Fibroblast of pulmonary artery (primary cell): Measurements from ENCODE around the gene SYTL5.

Source experiments
- DNase-seq: peaks from one replicate; pipeline ENCODE4 v3.0.0-alpha.2; 2010; ENCODE audit warnings: low read depth
- H3K4me3 ChIP-seq: replicated peaks from 2 replicates; pipeline ENCODE4 v1.5.1; 2011; ENCODE audit warnings: low read depth, mild to moderate bottlenecking, control low read depth, low read length, moderate library complexity
- CTCF ChIP-seq: IDR thresholded peaks from 2 replicates; pipeline ENCODE4 v1.5.1; 2011; ENCODE audit warnings: mild to moderate bottlenecking, control low read depth, low read length, inconsistent platforms; ENCODE audit errors: missing control alignments

The SYTL5 gene

GRCh38 chrX:38006291-38006690 lies at the start of gene SYTL5:
TSS of gene SYTL5 (plus strand) at chrX:38006553. CDS start at chrX:38033890, 27,337 bp downstream.
- TF ChIP-seq CTCF: no peak
- DNase-seq: no peak
- H3K4me3 ChIP-seq: no peak within 1 kb of the TSS

GRCh38 chrX:37958525-37959211 lies 47.7 kb upstream of the SYTL5 start:
- no peak for TF ChIP-seq CTCF
- DNase-seq: peak; percentile 9
- no peak overlapping the region for H3K4me3 ChIP-seq

- no peak overlapping the region for H3K4me3 ChIP-seq
- no peak for TF ChIP-seq CTCF
- no peak for DNase-seq
Observed at GRCh38 chrX:37959212-37960021, 46.9 kb upstream of the SYTL5 start.

GRCh38 chrX:37961118-37961517 lies 45.2 kb upstream of the SYTL5 start:
- H3K4me3 ChIP-seq: no peak overlapping the region
- DNase-seq: no peak
- TF ChIP-seq CTCF: no peak

- TF ChIP-seq CTCF: no peak
- no peak overlapping the region for H3K4me3 ChIP-seq
- no peak for DNase-seq
Observed at GRCh38 chrX:37967714-37968113, 38.6 kb upstream of the SYTL5 start.

- H3K4me3 ChIP-seq: no peak overlapping the region
- no peak for TF ChIP-seq CTCF
- DNase-seq: no peak
Observed at GRCh38 chrX:37975421-37975820, 30.9 kb upstream of the SYTL5 start.
